K562 (cell line): ENCODE results near the gene PTCH2. TPM values are rescaled to one million over a fixed set of nuclear protein-coding genes. Genes with fewer than 3 reads are reported as not detected.
A peak's percentile ranks its signal among the peaks of the same experiment; 100 is the strongest.

Source experiments
- CBFA2T3 ChIP-seq: fragments of 450-650 bp; IDR thresholded peaks from 2 replicates; pipeline ENCODE4 v1.6.1; 2017
- CEBPB ChIP-seq: fragments of 450-650 bp; IDR thresholded peaks from 2 replicates; pipeline ENCODE4 v1.6.1; 2016; ENCODE audit warnings: missing genetic modification characterization, missing compliant biosample characterization
- E2F3 ChIP-seq: fragments of 250-450 bp; sonication (Bioruptor Pico); IDR thresholded peaks from 2 replicates; pipeline ENCODE4 v1.4.0; 2020; ENCODE audit warnings: mild to moderate bottlenecking
- ETV5 ChIP-seq: sonication (generic); formaldehyde crosslinking; IDR thresholded peaks from 2 replicates; pipeline ENCODE4 v1.4.0; 2020; ENCODE audit warnings: low read depth, mild to moderate bottlenecking, missing genetic modification reagents
- MCM5 ChIP-seq: fragments of 450-650 bp; IDR thresholded peaks from 2 replicates; pipeline ENCODE4 v1.6.1; 2016; ENCODE audit warnings: low read depth
- MECOM ChIP-seq: fragments of 250-450 bp; sonication (Bioruptor Pico); IDR thresholded peaks from 2 replicates; pipeline ENCODE4 v1.8.0; 2022; ENCODE audit warnings: inconsistent platforms
- POLR2AphosphoS5 ChIP-seq: IDR thresholded peaks from 2 replicates; pipeline ENCODE4 v1.6.1; 2011; ENCODE audit warnings: mild to moderate bottlenecking, low read depth, low read length, moderate library complexity; ENCODE audit not compliant: control insufficient read depth, insufficient read depth
- SMAD1 ChIP-seq: fragments of 150-350 bp; IDR thresholded peaks from 2 replicates; pipeline ENCODE4 v1.6.1; 2014; ENCODE audit warnings: low read length, low read depth; ENCODE audit not compliant: partially characterized antibody
- TEAD1 ChIP-seq, 2 experiments: fragments of 450-650 bp in 1 of 2; sonication (generic) in 1 of 2; formaldehyde crosslinking; IDR thresholded peaks; 2 replicates each; pipeline versions ENCODE4 v1.4.0 to v1.8.0; 2020 to 2022; ENCODE audit warnings: mild to moderate bottlenecking in 2 of 2, missing genetic modification reagents in 1 of 2
- U2AF1 ChIP-seq: fragments of 200-400 bp; formaldehyde crosslinking; optimal IDR thresholded peaks from 2 replicates; pipeline ENCODE3; 2017; ENCODE audit warnings: mild to moderate bottlenecking, low read depth, low read length, moderate library complexity
- YY1 ChIP-seq, 3 experiments: IDR thresholded peaks; 2 replicates each; pipeline ENCODE4 v1.6.1; 2011; ENCODE audit warnings: low read length in 2 of 3, mild to moderate bottlenecking in 2 of 3, moderate library complexity in 2 of 3, borderline replicate concordance in 1 of 3, control low read depth in 1 of 3, low read depth in 1 of 3; ENCODE audit not compliant: insufficient read depth in 3 of 3, insufficient replicate concordance in 2 of 3, control insufficient read depth in 1 of 3, insufficient read length in 1 of 3; ENCODE audit errors: extremely low read depth in 1 of 3
- ZNF589 ChIP-seq: fragments of 200-800 bp; sonication (Bioruptor generic); IDR thresholded peaks from 2 replicates; pipeline ENCODE4 v1.6.1; 2016; ENCODE audit warnings: low read depth, missing genetic modification characterization, missing compliant biosample characterization
- polyA plus RNA-seq, 8 experiments: library from polyadenylated mRNA; depleted of rRNA in 4 of 8; stranded (reverse) in 5 of 8; unstranded in 3 of 8; fragments of >200 nt; fragmentation: Nextera tagmentation in 2 of 8; fragmentation: Illumina TruSeq in 1 of 8; extraction: Ambion mirVana in 2 of 8; extraction: Trizol in 1 of 8; gene quantifications; 2 replicates each; pipeline versions ENCODE4 v1.2.1 to v1.2.3, GENCODE V29; 2011 to 2014; ENCODE audit warnings: inconsistent platforms in 1 of 8, missing spikeins in 1 of 8
- total RNA-seq, 7 experiments: library from RNA; depleted of rRNA in 6 of 7; stranded (reverse); fragments of >200 nt in 6 of 7; fragmentation: Illumina TruSeq in 2 of 7; extraction: Trizol in 2 of 7; gene quantifications; 2 replicates each; pipeline versions ENCODE4 v1.2.1 to v1.2.3, GENCODE V29; 2011 to 2021; ENCODE audit warnings: low replicate concordance in 1 of 7
- TF ChIP-seq, protein P1 (sequence below), 2 experiments: fragments of 450-650 bp; formaldehyde crosslinking in 1 of 2; IDR thresholded peaks; 2 replicates each; pipeline versions ENCODE4 v1.4.0 to v1.6.1; 2014 to 2020; ENCODE audit warnings: mild to moderate bottlenecking in 2 of 2, borderline replicate concordance in 1 of 2, low read depth in 1 of 2
- TF ChIP-seq, protein P2 (sequence below), 3 experiments: IDR thresholded peaks in 2 of 3; conservative IDR thresholded peaks in 1 of 3; 2 replicates each; pipeline ENCODE4 v1.5.1; 2011 to 2012; ENCODE audit warnings: low read length in 3 of 3, mild to moderate bottlenecking in 3 of 3, control low read depth in 2 of 3, improper control_type of control experiment in 1 of 3, inconsistent platforms in 1 of 3, low read depth in 1 of 3, mixed read lengths in 1 of 3, moderate library complexity in 1 of 3; ENCODE audit not compliant: insufficient read depth in 2 of 3
- TF ChIP-seq, protein P3 (sequence below): sonication (generic); formaldehyde crosslinking; IDR thresholded peaks from 2 replicates; pipeline ENCODE4 v1.9.0; 2022; ENCODE audit warnings: mild to moderate bottlenecking, missing genetic modification reagents
- TF ChIP-seq, protein P4 (sequence below): sonication (generic); formaldehyde crosslinking; IDR thresholded peaks from 2 replicates; pipeline ENCODE4 v1.8.0; 2022; ENCODE audit warnings: missing genetic modification reagents, mild to moderate bottlenecking, moderate library complexity, borderline replicate concordance

Gene PTCH2
- total and polyA plus RNA-seq, 9 of the 15 experiments (the other 6 are each of a cell fraction or from before 2014, with no cell fraction given), result 0.15 to 27.3 (median 0.48) TPM; not detected in 1

DNA sequence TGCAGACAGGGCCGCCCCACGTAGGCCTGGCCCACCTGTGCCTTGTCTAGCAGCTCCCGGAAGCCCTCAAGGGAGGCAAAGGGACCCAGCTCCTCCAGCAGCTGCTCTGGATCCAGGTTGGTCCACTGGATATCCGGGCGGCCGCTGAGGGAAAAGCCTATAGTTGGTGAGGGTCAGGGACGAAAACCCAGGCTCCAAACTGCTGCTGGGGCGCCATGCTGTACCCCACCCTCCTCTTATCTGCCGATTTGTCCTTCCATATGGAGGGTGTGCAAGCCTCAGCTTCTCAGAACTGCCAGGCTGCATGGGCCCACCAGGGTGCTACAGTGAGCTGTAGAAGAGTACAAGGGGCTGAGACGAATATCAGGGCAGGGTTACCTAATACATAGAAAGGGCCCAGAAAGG is 12.2 kb downstream of the PTCH2 start (continued):
- TF ChIP-seq ETV5 (CRISPR knock-in tag) (no peak), TEAD1 (CRISPR knock-in tag; IDR thresholded peaks at IDR 0.05) (no peak), YY1 (IDR thresholded peaks at IDR 0.05; ENCODE audit: borderline replicate concordance in 1 of 3, control insufficient read depth in 1 of 3, extremely low read depth in 1 of 3, insufficient read depth in 3 of 3, insufficient read length in 1 of 3, insufficient replicate concordance in 2 of 3, low read depth in 1 of 3, low read length in 2 of 3) (peak in 1 of 3 experiments; percentile 47), POLR2AphosphoS5 (0 out of 2 replicates have a peak, but pooled peaks have one; percentile 40), E2F3 (0 out of 2 replicates have a peak, but pooled peaks have one; percentile 55), ZNF589 (CRISPR knock-in tag) (peak; percentile 69; the same call in 1 of the 2 replicates), SMAD1 (peak; percentile 24), MECOM (CRISPR knock-in tag) (no peak), U2AF1 (no peak), CEBPB (0 out of 2 replicates have a peak, but pooled peaks have one; percentile 35), CBFA2T3 (peak; percentile 46), MCM5 (no peak)
- TF ChIP-seq, protein P1, sequence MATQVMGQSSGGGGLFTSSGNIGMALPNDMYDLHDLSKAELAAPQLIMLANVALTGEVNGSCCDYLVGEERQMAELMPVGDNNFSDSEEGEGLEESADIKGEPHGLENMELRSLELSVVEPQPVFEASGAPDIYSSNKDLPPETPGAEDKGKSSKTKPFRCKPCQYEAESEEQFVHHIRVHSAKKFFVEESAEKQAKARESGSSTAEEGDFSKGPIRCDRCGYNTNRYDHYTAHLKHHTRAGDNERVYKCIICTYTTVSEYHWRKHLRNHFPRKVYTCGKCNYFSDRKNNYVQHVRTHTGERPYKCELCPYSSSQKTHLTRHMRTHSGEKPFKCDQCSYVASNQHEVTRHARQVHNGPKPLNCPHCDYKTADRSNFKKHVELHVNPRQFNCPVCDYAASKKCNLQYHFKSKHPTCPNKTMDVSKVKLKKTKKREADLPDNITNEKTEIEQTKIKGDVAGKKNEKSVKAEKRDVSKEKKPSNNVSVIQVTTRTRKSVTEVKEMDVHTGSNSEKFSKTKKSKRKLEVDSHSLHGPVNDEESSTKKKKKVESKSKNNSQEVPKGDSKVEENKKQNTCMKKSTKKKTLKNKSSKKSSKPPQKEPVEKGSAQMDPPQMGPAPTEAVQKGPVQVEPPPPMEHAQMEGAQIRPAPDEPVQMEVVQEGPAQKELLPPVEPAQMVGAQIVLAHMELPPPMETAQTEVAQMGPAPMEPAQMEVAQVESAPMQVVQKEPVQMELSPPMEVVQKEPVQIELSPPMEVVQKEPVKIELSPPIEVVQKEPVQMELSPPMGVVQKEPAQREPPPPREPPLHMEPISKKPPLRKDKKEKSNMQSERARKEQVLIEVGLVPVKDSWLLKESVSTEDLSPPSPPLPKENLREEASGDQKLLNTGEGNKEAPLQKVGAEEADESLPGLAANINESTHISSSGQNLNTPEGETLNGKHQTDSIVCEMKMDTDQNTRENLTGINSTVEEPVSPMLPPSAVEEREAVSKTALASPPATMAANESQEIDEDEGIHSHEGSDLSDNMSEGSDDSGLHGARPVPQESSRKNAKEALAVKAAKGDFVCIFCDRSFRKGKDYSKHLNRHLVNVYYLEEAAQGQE (IDR thresholded peaks at IDR 0.05; ENCODE audit: borderline replicate concordance), result 0 out of 2 replicates have a peak, but pooled peaks have one; percentile 5
- TF ChIP-seq, protein P1 (CRISPR knock-in tag; IDR thresholded peaks at IDR 0.05; ENCODE audit: low read depth), result no peak
- TF ChIP-seq, protein P2, sequence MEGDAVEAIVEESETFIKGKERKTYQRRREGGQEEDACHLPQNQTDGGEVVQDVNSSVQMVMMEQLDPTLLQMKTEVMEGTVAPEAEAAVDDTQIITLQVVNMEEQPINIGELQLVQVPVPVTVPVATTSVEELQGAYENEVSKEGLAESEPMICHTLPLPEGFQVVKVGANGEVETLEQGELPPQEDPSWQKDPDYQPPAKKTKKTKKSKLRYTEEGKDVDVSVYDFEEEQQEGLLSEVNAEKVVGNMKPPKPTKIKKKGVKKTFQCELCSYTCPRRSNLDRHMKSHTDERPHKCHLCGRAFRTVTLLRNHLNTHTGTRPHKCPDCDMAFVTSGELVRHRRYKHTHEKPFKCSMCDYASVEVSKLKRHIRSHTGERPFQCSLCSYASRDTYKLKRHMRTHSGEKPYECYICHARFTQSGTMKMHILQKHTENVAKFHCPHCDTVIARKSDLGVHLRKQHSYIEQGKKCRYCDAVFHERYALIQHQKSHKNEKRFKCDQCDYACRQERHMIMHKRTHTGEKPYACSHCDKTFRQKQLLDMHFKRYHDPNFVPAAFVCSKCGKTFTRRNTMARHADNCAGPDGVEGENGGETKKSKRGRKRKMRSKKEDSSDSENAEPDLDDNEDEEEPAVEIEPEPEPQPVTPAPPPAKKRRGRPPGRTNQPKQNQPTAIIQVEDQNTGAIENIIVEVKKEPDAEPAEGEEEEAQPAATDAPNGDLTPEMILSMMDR (IDR thresholded peaks at IDR 0.05 in 2 of 3, conservative IDR thresholded peaks at IDR 0.05 in 1 of 3; ENCODE audit: insufficient read depth in 2 of 3, low read depth in 1 of 3, low read length in 3 of 3), result peak; percentile 47 to 58 (median 54)
- TF ChIP-seq, protein P3, sequence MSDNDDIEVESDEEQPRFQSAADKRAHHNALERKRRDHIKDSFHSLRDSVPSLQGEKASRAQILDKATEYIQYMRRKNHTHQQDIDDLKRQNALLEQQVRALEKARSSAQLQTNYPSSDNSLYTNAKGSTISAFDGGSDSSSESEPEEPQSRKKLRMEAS (CRISPR knock-in tag), result peak; percentile 51
- TF ChIP-seq, protein P4, sequence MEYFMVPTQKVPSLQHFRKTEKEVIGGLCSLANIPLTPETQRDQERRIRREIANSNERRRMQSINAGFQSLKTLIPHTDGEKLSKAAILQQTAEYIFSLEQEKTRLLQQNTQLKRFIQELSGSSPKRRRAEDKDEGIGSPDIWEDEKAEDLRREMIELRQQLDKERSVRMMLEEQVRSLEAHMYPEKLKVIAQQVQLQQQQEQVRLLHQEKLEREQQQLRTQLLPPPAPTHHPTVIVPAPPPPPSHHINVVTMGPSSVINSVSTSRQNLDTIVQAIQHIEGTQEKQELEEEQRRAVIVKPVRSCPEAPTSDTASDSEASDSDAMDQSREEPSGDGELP (CRISPR knock-in tag), result peak; percentile 53; the same call in 1 of the 2 replicates
